ENCODE measurements around the gene UAP1L1. TPM values are rescaled to one million over a fixed set of nuclear protein-coding genes. Genes with fewer than 3 reads are reported as not detected.

Gene UAP1L1
- total RNA-seq, 2 experiments from 2014 or later, result 63.1 to 66.8 TPM

DNA sequence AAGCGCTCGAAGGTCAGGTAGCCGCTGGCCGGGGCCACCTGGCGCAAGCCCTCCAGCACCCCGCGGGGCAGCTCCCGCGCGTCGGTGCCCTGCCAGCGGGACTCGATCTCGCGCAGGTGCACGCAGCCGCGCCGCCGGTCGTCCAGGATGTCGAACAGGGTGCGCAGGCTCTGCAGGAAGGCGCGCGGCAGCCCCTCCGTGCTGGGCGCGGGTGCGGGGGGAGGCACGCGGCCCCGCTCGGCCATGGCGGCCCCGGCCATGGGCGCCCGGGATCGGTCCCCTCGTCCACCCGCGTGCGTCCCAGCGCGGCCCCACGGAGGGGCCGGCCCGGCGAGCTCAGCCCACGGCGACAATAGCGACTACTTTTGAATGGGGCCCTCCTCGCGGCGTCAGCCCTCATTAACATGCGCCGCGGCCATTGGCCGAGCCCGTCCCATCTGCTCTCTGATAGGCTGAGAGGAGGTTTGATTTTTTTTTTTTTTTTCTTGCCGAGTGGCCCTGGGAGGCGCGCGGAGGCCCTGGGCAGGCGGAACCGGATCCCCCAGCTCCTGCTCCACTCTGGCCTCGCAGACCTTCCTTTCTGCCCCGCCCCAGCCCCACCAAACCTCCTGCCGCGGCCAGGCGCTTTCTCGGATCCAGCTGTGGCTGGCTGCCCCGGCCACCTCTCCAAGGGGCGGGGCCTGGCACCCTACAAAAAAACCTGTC is 7.0 kb upstream of the UAP1L1 start, which contains the start of gene SAPCD2:
Gene SAPCD2 (minus strand): TSS at position 357 of the 705 bp plus-strand sequence. CDS start 97 bp downstream, at position 260.
- ChIA-PET POLR2A (interaction anchor here (0.7 to 4.7 kb wide), 13 partner anchors 11 to 549 kb away, joined by 3 to 49 read pairs (median 5); partner anchors contain the start of genes ANAPC2, MAN1B1, SSNA1 and TUBB4B), CTCF (interaction anchor here (1.1 to 6.2 kb wide), 14 partner anchors 11 to 287 kb away, joined by 3 to 78 read pairs (median 5); partner anchors contain the start of genes MAN1B1 and NPDC1)
- H3K36me3 Mint-ChIP-seq (ENCODE audit: low read depth), result peaks cover 7% of the 10 kb centered on the region
- DNase-seq, result peak; percentile 92
- no peaks in the 10 kb centered on the region for H3K9me3 Mint-ChIP-seq (ENCODE audit: insufficient read depth)
- H3K27ac Mint-ChIP-seq, result peak within 1 kb of the TSS; percentile 91
- H3K4me3 Mint-ChIP-seq, result peak within 1 kb of the TSS; percentile 86
- H3K27me3 Mint-ChIP-seq (ENCODE audit: low read depth), result no peaks in the 10 kb centered on the region
- H3K4me1 Mint-ChIP-seq (ENCODE audit: low read depth), result peaks cover 28% of the 10 kb centered on the region
- peak; percentile 90 for ATAC-seq

DNA sequence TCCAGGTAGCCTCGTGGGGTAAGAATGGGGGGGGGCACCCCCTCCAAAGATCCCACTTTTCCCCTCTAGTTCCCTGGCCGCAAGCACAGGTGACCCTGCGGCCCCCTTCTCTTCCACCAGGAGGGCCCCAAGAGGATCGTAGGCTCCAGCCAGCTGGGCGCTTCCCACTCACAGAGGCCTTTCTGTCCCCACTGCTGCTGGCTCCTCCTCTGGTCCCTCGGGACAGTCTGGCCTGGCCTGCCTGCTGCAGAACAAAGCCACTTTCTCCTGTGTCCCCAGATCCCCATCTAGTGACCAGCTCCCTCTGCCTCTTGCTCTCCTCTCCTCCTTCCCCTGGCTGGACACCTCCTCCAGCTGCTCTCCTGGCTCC is 6.4 kb upstream of the UAP1L1 start:
- Mint-ChIP-seq H3K27me3 (ENCODE audit: low read depth) (no peaks in the 10 kb centered on the region), H3K9me3 (ENCODE audit: insufficient read depth) (no peaks in the 10 kb centered on the region), H3K4me3 (peak overlapping the region; percentile 86), H3K27ac (peak overlapping the region; percentile 91), H3K36me3 (ENCODE audit: low read depth) (peaks cover 4% of the 10 kb centered on the region), H3K4me1 (ENCODE audit: low read depth) (peaks cover 28% of the 10 kb centered on the region)
- POLR2A ChIA-PET, result interaction anchor here (0.7 to 4.7 kb wide), 12 partner anchors 16 to 549 kb away, joined by 3 to 49 read pairs (median 4); partner anchors contain the start of genes ANAPC2, MAN1B1, SSNA1 and TUBB4B
- CTCF ChIA-PET, result interaction anchor here (0.7 to 6.2 kb wide), 13 partner anchors 16 to 287 kb away, joined by 3 to 78 read pairs (median 6); partner anchors contain the start of genes MAN1B1 and NPDC1
- no peak for ATAC-seq
- no peak for DNase-seq

DNA sequence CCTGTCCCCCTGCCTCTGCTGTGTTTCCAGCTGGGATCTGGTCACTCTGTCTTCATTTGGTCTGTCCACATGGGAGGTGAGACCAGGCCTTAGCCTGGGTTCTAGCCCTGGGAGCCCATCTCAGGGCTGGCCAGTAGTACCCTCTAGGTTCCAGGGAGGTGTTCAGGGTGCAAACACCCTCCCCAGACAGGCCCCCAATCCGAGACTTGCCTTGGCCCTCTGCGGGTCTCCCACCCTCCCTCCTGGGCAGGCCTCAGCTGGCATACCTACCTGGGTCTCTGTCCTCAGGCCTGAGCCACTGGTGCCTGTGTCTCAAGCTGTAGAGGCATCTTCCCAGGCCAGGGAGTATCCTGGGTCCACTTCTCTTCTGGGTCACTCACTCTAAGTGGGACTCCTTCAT is 6.0 kb upstream of the UAP1L1 start:
- Mint-ChIP-seq H3K4me1 (ENCODE audit: low read depth) (peaks cover 28% of the 10 kb centered on the region), H3K27me3 (ENCODE audit: low read depth) (no peaks in the 10 kb centered on the region), H3K36me3 (ENCODE audit: low read depth) (peaks cover 4% of the 10 kb centered on the region), H3K27ac (peak overlapping the region; percentile 91), H3K4me3 (peak overlapping the region; percentile 86), H3K9me3 (ENCODE audit: insufficient read depth) (no peaks in the 10 kb centered on the region)
- DNase-seq, result no peak
- CTCF ChIA-PET, result interaction anchor here (0.7 to 5.9 kb wide), 10 partner anchors 16 to 288 kb away, joined by 3 to 67 read pairs (median 5); partner anchors contain the start of gene MAN1B1
- no peak for ATAC-seq
- POLR2A ChIA-PET, result interaction anchor here (0.7 to 4.7 kb wide), 10 partner anchors 16 to 170 kb away, joined by 3 to 49 read pairs (median 3); partner anchors contain the start of genes ANAPC2, MAN1B1, SSNA1 and TUBB4B

GRCh38 chr9:137073992-137074399 is 3.3 kb upstream of the UAP1L1 start:
- ATAC-seq (no peak), DNase-seq (no peak)
- peaks cover 4% of the 10 kb centered on the region for H3K36me3 Mint-ChIP-seq (ENCODE audit: low read depth)
- no peaks in the 10 kb centered on the region for H3K27me3 Mint-ChIP-seq (ENCODE audit: low read depth)
- H3K27ac Mint-ChIP-seq, result no peak overlapping the region
- ChIA-PET POLR2A (no interaction called here), CTCF (no interaction called here)
- peaks cover 22% of the 10 kb centered on the region for H3K4me1 Mint-ChIP-seq (ENCODE audit: low read depth)
- no peak overlapping the region for H3K4me3 Mint-ChIP-seq
- H3K9me3 Mint-ChIP-seq (ENCODE audit: insufficient read depth), result no peaks in the 10 kb centered on the region

GRCh38 chr9:137074657-137075274 is 2.6 kb upstream of the UAP1L1 start:
- DNase-seq (no peak), ATAC-seq (no peak)
- Mint-ChIP-seq H3K27ac (no peak overlapping the region), H3K9me3 (ENCODE audit: insufficient read depth) (no peaks in the 10 kb centered on the region), H3K4me3 (no peak overlapping the region), H3K27me3 (ENCODE audit: low read depth) (no peaks in the 10 kb centered on the region), H3K4me1 (ENCODE audit: low read depth) (peaks cover 24% of the 10 kb centered on the region), H3K36me3 (ENCODE audit: low read depth) (peaks cover 10% of the 10 kb centered on the region)
- ChIA-PET POLR2A (no interaction called here), CTCF (interaction anchor here (1.7 kb wide), 1 partner anchor 11 kb away, joined by 5 read pairs; no protein-coding TSS in a partner anchor)

GRCh38 chr9:137075275-137075775 is 2.0 kb upstream of the UAP1L1 start:
- Mint-ChIP-seq H3K9me3 (ENCODE audit: insufficient read depth) (no peaks in the 10 kb centered on the region), H3K27me3 (ENCODE audit: low read depth) (no peaks in the 10 kb centered on the region), H3K4me1 (ENCODE audit: low read depth) (peaks cover 28% of the 10 kb centered on the region), H3K36me3 (ENCODE audit: low read depth) (peaks cover 14% of the 10 kb centered on the region), H3K27ac (no peak overlapping the region), H3K4me3 (no peak overlapping the region)
- ATAC-seq (no peak), DNase-seq (no peak)
- ChIA-PET CTCF (interaction anchor here (1.7 kb wide), 1 partner anchor 11 kb away, joined by 5 read pairs; no protein-coding TSS in a partner anchor), POLR2A (interaction anchor here (2.6 kb wide), 1 partner anchor 11 kb away, joined by 21 read pairs; the partner anchor contains the start of gene MAN1B1)

DNA sequence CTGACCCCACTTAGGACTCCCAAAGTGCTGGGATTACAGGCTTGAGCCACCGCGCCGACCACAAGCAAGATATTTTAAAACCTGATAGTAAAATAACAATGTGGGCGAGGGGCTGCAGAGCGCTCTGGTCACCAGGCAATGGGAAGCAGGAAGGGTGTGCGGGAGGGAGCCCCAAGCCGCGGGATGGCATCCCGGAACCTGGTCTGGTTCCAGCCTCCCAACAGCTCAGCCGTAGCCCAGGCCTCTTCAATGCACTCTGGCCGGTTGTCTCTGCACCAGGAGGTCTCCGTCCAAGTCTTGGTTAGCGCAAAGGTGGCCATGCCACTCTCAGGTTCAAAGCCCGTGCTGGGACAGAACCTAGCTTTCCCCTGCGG is 694 bp upstream of the UAP1L1 start:
- DNase-seq, result no peak
- no peaks in the 10 kb centered on the region for H3K9me3 Mint-ChIP-seq (ENCODE audit: insufficient read depth)
- H3K4me1 Mint-ChIP-seq (ENCODE audit: low read depth), result peaks cover 16% of the 10 kb centered on the region
- peak overlapping the region; percentile 68 for H3K4me3 Mint-ChIP-seq
- H3K27me3 Mint-ChIP-seq (ENCODE audit: low read depth), result no peaks in the 10 kb centered on the region
- H3K27ac Mint-ChIP-seq, result peak overlapping the region; percentile 73
- CTCF ChIA-PET, result interaction anchor here (1.0 to 2.2 kb wide), 6 partner anchors 9 to 41 kb away, joined by 3 to 13 read pairs (median 6); partner anchors contain the start of gene MAN1B1
- ATAC-seq, result no peak
- POLR2A ChIA-PET, result interaction anchor here (2.6 kb wide), 1 partner anchor 10 kb away, joined by 21 read pairs; the partner anchor contains the start of gene MAN1B1
- H3K36me3 Mint-ChIP-seq (ENCODE audit: low read depth), result peaks cover 16% of the 10 kb centered on the region

GRCh38 chr9:137077758-137078693 is 709 bp downstream of the UAP1L1 start:
- POLR2A ChIA-PET, result interaction anchor here (0.6 to 2.6 kb wide), 2 partner anchors 8 to 199 kb away, joined by 3 to 21 read pairs; partner anchors contain the start of gene MAN1B1
- DNase-seq (peak; percentile 84), ATAC-seq (peak; percentile 52)
- CTCF ChIA-PET, result interaction anchor here (1.2 to 2.2 kb wide), 4 partner anchors 9 to 31 kb away, joined by 4 to 13 read pairs (median 6); partner anchors contain the start of gene MAN1B1
- H3K36me3 Mint-ChIP-seq (ENCODE audit: low read depth), result peaks cover 26% of the 10 kb centered on the region
- H3K4me3 Mint-ChIP-seq, result peak overlapping the region; percentile 79
- no peaks in the 10 kb centered on the region for H3K9me3 Mint-ChIP-seq (ENCODE audit: insufficient read depth)
- H3K4me1 Mint-ChIP-seq (ENCODE audit: low read depth), result peaks cover 13% of the 10 kb centered on the region
- no peaks in the 10 kb centered on the region for H3K27me3 Mint-ChIP-seq (ENCODE audit: low read depth)
- peak overlapping the region; percentile 85 for H3K27ac Mint-ChIP-seq

DNA sequence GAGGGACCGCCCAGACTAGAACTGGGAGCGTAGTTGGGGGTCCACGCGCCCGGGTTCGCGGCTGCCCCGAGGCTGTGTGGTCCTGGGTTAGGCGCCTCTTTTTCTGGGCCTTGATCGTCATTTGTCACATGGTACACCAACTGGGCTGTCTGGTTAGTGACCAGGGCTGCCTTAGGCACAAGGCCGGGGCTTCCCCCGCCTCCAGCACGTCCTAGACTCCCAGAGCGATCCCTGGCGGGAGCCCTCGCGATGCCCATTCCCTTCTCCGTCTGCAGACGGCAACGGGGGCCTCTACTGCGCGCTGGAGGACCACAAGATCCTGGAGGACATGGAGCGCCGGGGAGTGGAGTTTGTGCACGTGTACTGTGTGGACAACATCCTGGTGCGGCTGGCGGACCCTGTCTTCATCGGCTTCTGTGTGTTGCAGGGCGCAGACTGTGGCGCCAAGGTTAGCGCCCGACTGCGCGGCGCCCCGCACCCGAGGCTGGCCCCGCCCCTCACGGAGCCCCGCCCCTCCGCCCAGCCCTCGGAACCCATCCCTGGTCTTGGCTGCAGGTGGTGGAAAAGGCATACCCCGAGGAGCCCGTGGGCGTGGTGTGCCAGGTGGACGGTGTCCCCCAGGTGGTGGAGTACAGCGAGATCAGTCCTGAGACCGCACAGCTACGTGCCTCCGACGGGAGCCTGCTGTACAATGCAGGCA is 1.5 kb downstream of the UAP1L1 start:
- Mint-ChIP-seq H3K4me3 (peak overlapping the region; percentile 79), H3K36me3 (ENCODE audit: low read depth) (peaks cover 35% of the 10 kb centered on the region), H3K4me1 (ENCODE audit: low read depth) (peaks cover 17% of the 10 kb centered on the region), H3K27ac (no peak overlapping the region), H3K9me3 (ENCODE audit: insufficient read depth) (no peaks in the 10 kb centered on the region), H3K27me3 (ENCODE audit: low read depth) (no peaks in the 10 kb centered on the region)
- no peak for ATAC-seq
- no peak for DNase-seq
- POLR2A ChIA-PET, result no interaction called here
- CTCF ChIA-PET, result interaction anchor here (1.5 to 1.7 kb wide), 2 partner anchors 11 to 15 kb away, joined by 5 read pairs; no protein-coding TSS in a partner anchor

DNA sequence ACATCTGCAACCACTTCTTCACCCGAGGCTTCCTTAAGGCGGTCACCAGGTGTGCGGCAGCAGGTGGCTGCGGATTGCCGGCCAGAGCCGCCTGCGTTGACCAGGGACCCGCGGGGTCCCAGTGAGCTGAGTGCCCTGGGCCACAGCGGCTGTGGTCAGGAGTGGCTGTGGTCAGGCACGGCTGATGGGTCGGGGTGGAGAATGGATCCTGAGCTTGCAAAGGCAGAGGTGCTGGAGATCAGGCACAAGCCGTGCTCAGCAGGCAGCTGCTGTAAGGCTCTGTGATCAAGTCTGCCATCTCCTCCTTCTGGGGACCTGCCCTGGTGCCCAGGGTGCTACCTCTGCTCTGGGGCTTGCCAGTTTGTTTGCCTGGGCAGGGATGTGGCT is 2.1 kb downstream of the UAP1L1 start:
- peak overlapping the region; percentile 32 for H3K4me3 Mint-ChIP-seq
- H3K27ac Mint-ChIP-seq, result peak overlapping the region; percentile 15
- no peaks in the 10 kb centered on the region for H3K9me3 Mint-ChIP-seq (ENCODE audit: insufficient read depth)
- CTCF ChIA-PET, result interaction anchor here (1.3 to 1.5 kb wide), 2 partner anchors 11 to 32 kb away, joined by 3 to 5 read pairs; no protein-coding TSS in a partner anchor
- DNase-seq (no peak), ATAC-seq (no peak)
- POLR2A ChIA-PET, result no interaction called here
- H3K4me1 Mint-ChIP-seq (ENCODE audit: low read depth), result peaks cover 17% of the 10 kb centered on the region
- H3K36me3 Mint-ChIP-seq (ENCODE audit: low read depth), result peaks cover 36% of the 10 kb centered on the region
- no peaks in the 10 kb centered on the region for H3K27me3 Mint-ChIP-seq (ENCODE audit: low read depth)
